ENCODE results near the gene TNFRSF9.
"Not testable (repeated sequence)": the region's sequence is repeated elsewhere in the genome, so short reads cannot be mapped to it uniquely, and the experiment has no call there.

Gene TNFRSF9

GRCh38 chr1:7973086-7973485 is 32.4 kb upstream of the TNFRSF9 start:
- H3K36me3 ChIP-seq, result peaks cover 94% of the 10 kb centered on the region

GRCh38 chr1:7972285-7972684 is 31.6 kb upstream of the TNFRSF9 start:
- peaks cover 94% of the 10 kb centered on the region for H3K36me3 ChIP-seq

More at GRCh38 chr1:7973086-7973485, 32.4 kb upstream of the TNFRSF9 start:
- Histone ChIP-seq H3K4me3 (no peak overlapping the region), H3K9me3 (no peaks in the 10 kb centered on the region; the same call in 1 of the 2 replicates), H3K27ac (no peak overlapping the region), H3K9ac (no peak overlapping the region), H3K4me2 (no peak overlapping the region), H3K27me3 (no peaks in the 10 kb centered on the region), H3K4me1 (no peaks in the 10 kb centered on the region), H4K20me1 (peaks cover 57% of the 10 kb centered on the region)
- no peak for TF ChIP-seq Cebpa-rat (IDR thresholded peaks at IDR 0.05)

GRCh38 chr1:7971024-7971423 is 30.4 kb upstream of the TNFRSF9 start:
- Histone ChIP-seq H3K4me2 (no peak overlapping the region), H3K27me3 (no peaks in the 10 kb centered on the region), H3K4me3 (no peak overlapping the region), H3K9me3 (no peaks in the 10 kb centered on the region; the same call in 1 of the 2 replicates), H3K36me3 (peaks cover 94% of the 10 kb centered on the region), H4K20me1 (peaks cover 63% of the 10 kb centered on the region), H3K4me1 (peaks cover 17% of the 10 kb centered on the region), H3K9ac (no peak overlapping the region), H3K27ac (no peak overlapping the region)
- no peak for TF ChIP-seq Cebpa-rat (IDR thresholded peaks at IDR 0.05)

More at GRCh38 chr1:7972285-7972684, 31.6 kb upstream of the TNFRSF9 start:
- H3K4me1 ChIP-seq, result peaks cover 5% of the 10 kb centered on the region
- no peaks in the 10 kb centered on the region; the same call in 1 of the 2 replicates for H3K9me3 ChIP-seq
- H3K9ac ChIP-seq, result no peak overlapping the region
- no peak overlapping the region for H3K27ac ChIP-seq
- H3K4me2 ChIP-seq, result no peak overlapping the region
- peaks cover 63% of the 10 kb centered on the region for H4K20me1 ChIP-seq
- no peaks in the 10 kb centered on the region for H3K27me3 ChIP-seq
- no peak overlapping the region for H3K4me3 ChIP-seq
- TF ChIP-seq Cebpa-rat (IDR thresholded peaks at IDR 0.05), result no peak

- H3K27me3 ChIP-seq, result no peaks in the 10 kb centered on the region
- H4K20me1 ChIP-seq, result peaks cover 63% of the 10 kb centered on the region
- no peak overlapping the region for H3K9ac ChIP-seq
- no peak for TF ChIP-seq Cebpa-rat (IDR thresholded peaks at IDR 0.05)
- H3K4me3 ChIP-seq, result no peak overlapping the region
- H3K9me3 ChIP-seq, result no peaks in the 10 kb centered on the region; the same call in 1 of the 2 replicates
- H3K4me1 ChIP-seq, result peaks cover 24% of the 10 kb centered on the region
- no peak overlapping the region for H3K4me2 ChIP-seq
- no peak overlapping the region for H3K27ac ChIP-seq
- peaks cover 95% of the 10 kb centered on the region for H3K36me3 ChIP-seq
Measured at GRCh38 chr1:7970246-7970645, 29.6 kb upstream of the TNFRSF9 start.

GRCh38 chr1:7967651-7968050 is 27.0 kb upstream of the TNFRSF9 start:
- H3K27me3 ChIP-seq, result no peaks in the 10 kb centered on the region
- H3K4me3 ChIP-seq, result no peak overlapping the region
- peaks cover 47% of the 10 kb centered on the region for H3K4me1 ChIP-seq
- H3K27ac ChIP-seq, result no peak overlapping the region
- 0 out of 2 replicates have a peak, but pooled peaks have one; percentile 9 for TF ChIP-seq Cebpa-rat (IDR thresholded peaks at IDR 0.05)
- no peaks in the 10 kb centered on the region for H3K9me3 ChIP-seq
- peaks cover 57% of the 10 kb centered on the region for H4K20me1 ChIP-seq
- H3K9ac ChIP-seq, result no peak overlapping the region
- peak overlapping the region; percentile 36 for H3K4me2 ChIP-seq
- H3K36me3 ChIP-seq, result peaks cover 98% of the 10 kb centered on the region

- Histone ChIP-seq H3K36me3 (peaks cover 94% of the 10 kb centered on the region), H3K4me2 (peak overlapping the region; percentile 36), H3K27ac (no peak overlapping the region), H3K9ac (no peak overlapping the region), H3K27me3 (no peaks in the 10 kb centered on the region), H3K9me3 (no peaks in the 10 kb centered on the region), H3K4me1 (peaks cover 51% of the 10 kb centered on the region), H3K4me3 (no peak overlapping the region), H4K20me1 (peaks cover 53% of the 10 kb centered on the region)
- TF ChIP-seq Cebpa-rat (IDR thresholded peaks at IDR 0.05), result no peak
Measured at GRCh38 chr1:7967196-7967595, 26.6 kb upstream of the TNFRSF9 start.

GRCh38 chr1:7964476-7964875 is 23.8 kb upstream of the TNFRSF9 start:
- H3K36me3 ChIP-seq, result peaks cover 67% of the 10 kb centered on the region
- no peaks in the 10 kb centered on the region for H3K9me3 ChIP-seq
- peaks cover 60% of the 10 kb centered on the region for H3K4me1 ChIP-seq
- TF ChIP-seq Cebpa-rat (IDR thresholded peaks at IDR 0.05), result no peak
- no peak overlapping the region for H3K9ac ChIP-seq
- peaks cover 50% of the 10 kb centered on the region for H4K20me1 ChIP-seq
- H3K4me3 ChIP-seq, result no peak overlapping the region
- no peaks in the 10 kb centered on the region for H3K27me3 ChIP-seq
- no peak overlapping the region for H3K27ac ChIP-seq
- peak overlapping the region; percentile 20 for H3K4me2 ChIP-seq

- Histone ChIP-seq H3K36me3 (peaks cover 60% of the 10 kb centered on the region), H3K4me2 (peak overlapping the region; percentile 91; the same call in 1 of the 2 replicates), H3K4me1 (peaks cover 60% of the 10 kb centered on the region), H4K20me1 (peaks cover 44% of the 10 kb centered on the region)
- H3K27ac ChIP-seq, H3K9me3 ChIP-seq, H3K4me3 ChIP-seq, H3K27me3 ChIP-seq, H3K9ac ChIP-seq: not testable (repeated sequence)
Measured at GRCh38 chr1:7963841-7964240, 23.2 kb upstream of the TNFRSF9 start.

GRCh38 chr1:7963378-7963730 is 22.7 kb upstream of the TNFRSF9 start:
- not testable (repeated sequence) for H3K9ac ChIP-seq, H3K27ac ChIP-seq, H3K4me3 ChIP-seq, H3K27me3 ChIP-seq, H3K9me3 ChIP-seq
- Histone ChIP-seq H3K4me1 (peaks cover 60% of the 10 kb centered on the region), H4K20me1 (peaks cover 39% of the 10 kb centered on the region), H3K36me3 (peaks cover 56% of the 10 kb centered on the region), H3K4me2 (peak overlapping the region; percentile 91; the same call in 1 of the 2 replicates)

GRCh38 chr1:7962636-7963377 is 22.2 kb upstream of the TNFRSF9 start:
- Histone ChIP-seq H3K4me3 (peak overlapping the region; percentile 84), H3K9me3 (no peaks in the 10 kb centered on the region), H3K36me3 (peaks cover 50% of the 10 kb centered on the region), H3K4me2 (peak overlapping the region; percentile 91), H3K9ac (peak overlapping the region; percentile 88), H3K27ac (peak overlapping the region; percentile 86; the same call in 1 of the 2 replicates), H4K20me1 (peaks cover 33% of the 10 kb centered on the region), H3K4me1 (peaks cover 60% of the 10 kb centered on the region), H3K27me3 (no peaks in the 10 kb centered on the region)
- no peak for TF ChIP-seq Cebpa-rat (IDR thresholded peaks at IDR 0.05)

Data from BLaER1 (cell line).